ENCODE results near the gene CACNA1H.

DNA sequence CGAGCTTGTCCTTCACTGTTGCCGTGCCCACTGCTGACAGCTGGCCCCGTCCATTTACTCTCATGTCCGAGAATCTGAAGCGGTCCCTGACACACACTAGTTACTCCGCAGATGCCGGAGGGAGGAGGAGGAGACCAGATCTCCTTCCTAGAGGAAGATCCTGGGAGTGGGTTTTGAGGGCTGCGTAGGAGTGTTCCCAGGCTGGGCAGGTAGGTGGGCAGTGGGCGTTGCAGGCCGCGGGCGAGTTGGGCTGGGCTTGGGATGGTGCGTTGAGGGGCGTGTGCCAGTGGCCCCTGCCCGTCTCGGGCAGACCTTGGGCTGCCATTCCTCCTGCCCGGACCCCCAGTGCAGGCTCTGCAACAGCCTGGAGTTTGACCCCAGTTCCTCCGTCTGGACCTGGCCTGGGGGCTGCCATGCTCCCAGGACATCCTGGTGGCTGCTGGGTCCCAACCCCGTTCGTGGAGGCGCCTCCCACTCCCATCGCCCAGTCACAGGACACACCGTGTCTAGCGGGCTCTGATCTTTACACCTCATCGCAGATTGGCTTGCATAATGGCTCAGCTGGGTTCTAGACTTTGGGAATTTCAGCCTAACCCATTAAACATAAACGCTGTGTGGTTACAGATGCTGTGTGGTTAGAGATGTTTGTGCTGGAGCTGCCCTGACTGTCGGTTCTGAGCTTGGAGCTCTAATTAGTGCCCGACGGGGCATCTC, 22.8 kb downstream of the CACNA1H start:
- TF ChIP-seq, protein P1, sequence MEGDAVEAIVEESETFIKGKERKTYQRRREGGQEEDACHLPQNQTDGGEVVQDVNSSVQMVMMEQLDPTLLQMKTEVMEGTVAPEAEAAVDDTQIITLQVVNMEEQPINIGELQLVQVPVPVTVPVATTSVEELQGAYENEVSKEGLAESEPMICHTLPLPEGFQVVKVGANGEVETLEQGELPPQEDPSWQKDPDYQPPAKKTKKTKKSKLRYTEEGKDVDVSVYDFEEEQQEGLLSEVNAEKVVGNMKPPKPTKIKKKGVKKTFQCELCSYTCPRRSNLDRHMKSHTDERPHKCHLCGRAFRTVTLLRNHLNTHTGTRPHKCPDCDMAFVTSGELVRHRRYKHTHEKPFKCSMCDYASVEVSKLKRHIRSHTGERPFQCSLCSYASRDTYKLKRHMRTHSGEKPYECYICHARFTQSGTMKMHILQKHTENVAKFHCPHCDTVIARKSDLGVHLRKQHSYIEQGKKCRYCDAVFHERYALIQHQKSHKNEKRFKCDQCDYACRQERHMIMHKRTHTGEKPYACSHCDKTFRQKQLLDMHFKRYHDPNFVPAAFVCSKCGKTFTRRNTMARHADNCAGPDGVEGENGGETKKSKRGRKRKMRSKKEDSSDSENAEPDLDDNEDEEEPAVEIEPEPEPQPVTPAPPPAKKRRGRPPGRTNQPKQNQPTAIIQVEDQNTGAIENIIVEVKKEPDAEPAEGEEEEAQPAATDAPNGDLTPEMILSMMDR (IDR thresholded peaks at IDR 0.05), result no peak
- no peak for TF ChIP-seq POLR2A (IDR thresholded peaks at IDR 0.05)

All from uterus (tissue), 2 donors.